HK-2 (cell line): Measurements from ENCODE around the gene NCF2.

Experiments used
- DNase-seq: peaks from one replicate; pipeline ENCODE4 v3.0.0-alpha.2; 2018; ENCODE audit not compliant: unreplicated experiment

NCF2 gene

GRCh38 chr1:183583466-183583865 lies 6.8 kb downstream of the NCF2 start:
- no peak for DNase-seq

GRCh38 chr1:183582021-183582713 lies 8.1 kb downstream of the NCF2 start:
- no peak for DNase-seq

GRCh38 chr1:183580281-183580682 lies 10.0 kb downstream of the NCF2 start:
- DNase-seq, result peak; percentile 19

GRCh38 chr1:183578856-183579255 lies 11.4 kb downstream of the NCF2 start:
- DNase-seq, result no peak

DNA sequence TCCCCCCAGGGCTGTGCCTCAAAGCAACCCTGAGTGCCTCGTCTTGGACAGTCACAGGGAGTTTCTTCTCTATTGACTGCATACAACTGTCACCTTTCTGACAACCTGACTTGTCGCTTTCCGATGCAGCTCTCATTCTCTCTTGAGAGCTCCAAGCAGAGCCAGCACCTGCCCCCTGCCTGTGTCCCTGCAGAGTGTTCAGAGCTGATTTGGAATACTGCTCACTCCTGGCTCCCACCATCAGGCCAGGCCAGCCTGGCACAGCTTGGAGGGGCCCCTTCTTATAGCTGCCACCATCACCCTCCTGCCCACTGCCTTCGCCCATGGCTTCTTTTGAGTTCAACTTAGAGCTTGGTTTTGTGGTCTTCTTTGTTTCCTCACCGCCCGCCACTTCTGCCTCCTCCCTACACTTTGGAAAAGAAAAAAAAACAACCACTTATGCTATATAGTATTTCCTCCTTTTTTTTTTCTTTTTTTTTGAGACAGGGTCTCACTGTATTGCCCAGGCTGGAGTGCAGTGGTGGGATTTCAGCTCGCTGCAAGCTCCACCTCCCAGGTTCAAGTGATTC lies 12.3 kb downstream of the NCF2 start:
- DNase-seq, result no peak

GRCh38 chr1:183576537-183576936 lies 13.7 kb downstream of the NCF2 start:
- no peak for DNase-seq

DNA sequence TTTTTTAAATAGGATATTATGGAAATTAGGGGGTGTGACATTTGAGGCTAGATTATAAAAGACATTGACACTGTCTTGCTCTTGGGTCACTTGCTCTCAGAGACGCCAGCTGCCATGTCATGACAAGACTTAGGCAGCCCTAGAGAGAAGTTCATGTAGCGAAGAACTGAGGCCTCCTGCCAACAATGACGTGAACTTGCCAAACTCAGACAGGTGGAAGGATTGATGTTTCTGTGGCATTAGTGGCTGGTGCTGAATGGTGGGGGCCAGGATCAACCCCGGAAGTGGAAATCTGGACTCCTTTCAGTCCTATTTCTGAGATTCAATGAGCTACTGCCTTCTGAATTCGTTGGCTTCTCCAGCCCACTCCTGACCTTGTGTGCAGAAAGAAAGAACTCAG lies 14.7 kb downstream of the NCF2 start:
- no peak for DNase-seq

GRCh38 chr1:183572721-183573120 lies 17.5 kb downstream of the NCF2 start:
- no peak for DNase-seq

DNA sequence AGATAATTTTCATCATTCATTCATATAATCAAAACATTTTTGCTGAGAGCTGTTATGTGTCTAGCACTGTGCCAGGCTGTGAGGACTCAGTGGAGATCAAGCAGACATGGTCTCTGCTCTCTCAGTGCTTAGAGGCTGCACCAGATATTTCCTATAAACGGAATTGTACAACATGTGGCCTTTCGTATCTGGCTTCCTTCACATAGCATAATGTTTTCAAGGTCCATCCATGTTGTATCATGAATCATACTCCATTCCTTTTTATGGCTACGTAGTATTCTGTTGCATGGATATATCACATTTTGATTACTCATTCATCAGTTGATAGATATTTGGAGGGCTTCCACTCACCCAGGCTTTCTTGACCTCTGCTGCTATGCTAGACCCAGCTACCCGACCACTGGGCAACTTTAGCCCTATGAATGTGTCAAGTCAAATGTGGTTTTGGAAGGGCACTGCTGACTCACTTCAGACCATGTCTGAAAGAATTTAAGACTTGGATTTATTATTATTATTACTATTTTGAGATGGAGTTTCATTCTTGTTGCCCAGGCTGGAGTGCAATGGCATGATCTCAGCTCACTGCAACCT lies 18.5 kb downstream of the NCF2 start:
- no peak for DNase-seq

GRCh38 chr1:183570451-183570850 lies 19.8 kb downstream of the NCF2 start:
- no peak for DNase-seq

DNA sequence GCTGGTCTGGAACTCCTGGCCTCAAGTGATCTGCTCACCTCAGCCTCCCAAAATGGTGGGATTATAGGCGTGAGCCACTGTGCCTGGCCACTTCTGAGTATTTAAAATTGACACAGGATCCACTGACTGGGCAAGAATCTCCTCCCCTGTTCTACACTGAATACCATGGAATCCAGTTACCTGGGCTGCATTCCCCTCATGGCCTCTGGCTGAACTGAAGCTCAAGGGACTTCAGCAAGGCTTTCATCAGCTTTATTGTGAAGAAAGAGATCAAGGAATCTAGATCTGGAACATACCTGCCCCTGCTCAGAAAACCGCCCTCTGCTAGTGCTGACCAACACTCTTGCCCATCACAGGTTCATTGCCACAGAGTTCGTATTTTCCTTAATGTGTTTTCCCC lies 20.5 kb downstream of the NCF2 start:
- no peak for DNase-seq

DNA sequence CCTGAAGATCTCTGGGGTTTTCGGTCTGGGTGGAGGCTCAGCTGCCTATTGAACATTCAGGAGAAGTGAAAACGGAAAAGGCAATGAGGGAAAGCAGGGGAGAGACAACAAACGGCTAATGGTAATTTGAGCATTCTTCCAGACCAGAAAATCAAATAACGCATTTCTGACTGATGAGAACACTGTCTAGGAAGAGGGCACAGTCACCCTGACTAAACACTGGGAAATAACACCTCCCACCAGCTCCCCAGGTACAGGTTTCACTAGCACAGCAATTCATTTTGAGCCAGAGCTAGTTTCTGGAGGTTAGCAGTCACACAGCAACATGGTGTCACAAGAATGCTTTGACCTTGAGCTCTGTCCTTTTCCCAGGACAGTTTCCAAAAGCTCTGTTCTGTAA lies 21.1 kb downstream of the NCF2 start:
- DNase-seq, result no peak

- no peak for DNase-seq
These were observed 21.9 kb downstream of the NCF2 start for GRCh38 chr1:183568176-183569021.

- peak; percentile 42 for DNase-seq
These were observed 22.7 kb downstream of the NCF2 start for GRCh38 chr1:183567584-183567983.

- DNase-seq, result no peak
These were observed 24.2 kb downstream of the NCF2 start for GRCh38 chr1:183566026-183566425.

- DNase-seq, result no peak
These were observed 25.0 kb downstream of the NCF2 start for GRCh38 chr1:183565261-183565660.

DNA sequence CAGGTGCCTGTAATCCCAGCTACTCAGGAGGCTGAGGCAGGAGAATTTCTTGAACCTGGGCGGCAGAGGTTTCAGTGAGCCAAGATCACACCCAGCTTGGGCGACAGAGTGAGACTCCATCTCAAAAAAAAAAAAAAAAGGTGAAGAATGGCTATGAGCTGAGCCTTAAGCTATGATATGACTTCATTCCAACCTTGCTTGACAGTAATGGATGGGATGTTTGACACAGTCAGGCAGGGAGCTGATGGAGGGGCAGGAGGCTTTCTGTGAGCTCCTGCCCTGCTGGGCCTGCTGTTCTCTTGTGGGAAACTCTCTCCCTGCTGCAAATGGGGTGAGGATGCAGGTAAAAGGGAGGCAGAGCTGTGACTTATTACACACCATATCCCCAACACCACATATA lies 27.6 kb downstream of the NCF2 start:
- DNase-seq, result no peak

GRCh38 chr1:183559061-183559460 lies 31.2 kb downstream of the NCF2 start:
- no peak for DNase-seq

GRCh38 chr1:183554577-183554976 lies 35.7 kb downstream of the NCF2 start:
- no peak for DNase-seq

- no peak for DNase-seq
These were observed 36.5 kb downstream of the NCF2 start for GRCh38 chr1:183553764-183554163.

DNA sequence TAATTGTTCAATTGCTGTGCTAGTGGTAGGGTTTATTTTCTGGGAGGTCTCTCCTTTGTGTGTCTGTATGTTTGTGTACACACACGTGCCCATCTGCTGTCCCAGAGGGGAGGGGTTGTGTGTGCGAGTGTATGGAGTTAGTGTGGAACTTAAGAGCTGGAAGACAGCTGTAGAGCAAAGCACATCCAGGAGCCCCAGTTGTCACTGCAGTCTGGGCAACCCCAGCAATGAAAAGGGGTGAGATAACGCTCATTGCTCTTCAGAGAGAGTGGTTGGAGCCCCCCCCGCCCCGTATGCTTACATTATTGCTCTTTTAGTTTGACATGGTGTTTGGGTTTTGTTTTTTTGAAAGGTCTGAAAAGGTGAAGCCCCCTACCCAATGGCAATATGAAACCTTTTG lies 36.9 kb downstream of the NCF2 start:
- DNase-seq, result no peak

- DNase-seq, result no peak
These were observed 37.4 kb downstream of the NCF2 start for GRCh38 chr1:183552891-183553290.

GRCh38 chr1:183552441-183552840 lies 37.8 kb downstream of the NCF2 start:
- DNase-seq, result no peak
